Measurements from ENCODE around the gene FAM168A.

GRCh38 chr11:73625696-73626318 is 27.9 kb upstream of the FAM168A start:
- peak; percentile 95 for TF ChIP-seq CTCF (IDR thresholded peaks at IDR 0.05)
- no peak for TF ChIP-seq EZH2 (IDR thresholded peaks at IDR 0.05)
